DND-41 (cell line): ENCODE measurements around the gene FBXW11.
"Not testable (repeated sequence)": the region's sequence is repeated elsewhere in the genome, so short reads cannot be mapped to it uniquely, and the experiment has no call there.

Experiments
- ATAC-seq: fragments of 200-7000 bp; cut with Tn5 transposase; 3 replicates; pipeline ENCODE4 v1.9.1; 2021; ENCODE audit warnings: low read depth; ENCODE audit not compliant: insufficient read depth
- DNase-seq: peaks from one replicate; pipeline ENCODE4 v3.0.0-alpha.2; 2020
- H2AFZ ChIP-seq: 2 replicates; pipeline ENCODE4 v1.6.0; 2012; ENCODE audit warnings: low read depth, low read length
- H3K27ac ChIP-seq: 2 replicates; pipeline ENCODE4 v1.5.1; 2012; ENCODE audit warnings: low read length, inconsistent platforms
- H3K27me3 ChIP-seq: fragments of 200-600 bp; sonication (generic); 2 replicates; pipeline ENCODE4 v1.6.0; 2012; ENCODE audit warnings: low read length, mild to moderate bottlenecking, inconsistent platforms; ENCODE audit not compliant: insufficient read depth, poor library complexity
- H3K36me3 ChIP-seq: 2 replicates; pipeline ENCODE4 v1.5.1; 2012; ENCODE audit warnings: low read length, inconsistent platforms; ENCODE audit not compliant: insufficient read depth
- H3K4me1 ChIP-seq: 2 replicates; pipeline ENCODE4 v1.5.1; 2012; ENCODE audit warnings: mild to moderate bottlenecking, low read length; ENCODE audit not compliant: insufficient read depth
- H3K4me2 ChIP-seq: 2 replicates; pipeline ENCODE4 v1.6.0; 2012; ENCODE audit warnings: mild to moderate bottlenecking, moderate library complexity, low read length, inconsistent platforms; ENCODE audit not compliant: insufficient read depth
- H3K4me3 ChIP-seq, 2 experiments: fragments of 200-600 bp in 1 of 2; shearing (Covaris generic) in 1 of 2; 2 replicates each; pipeline ENCODE4 v1.5.1; 2012 to 2016; ENCODE audit warnings: inconsistent platforms in 2 of 2, low read length in 2 of 2, mild to moderate bottlenecking in 2 of 2, low read depth in 1 of 2, moderate library complexity in 1 of 2
- H3K79me2 ChIP-seq: 2 replicates; pipeline ENCODE4 v1.6.0; 2012; ENCODE audit warnings: low read length, inconsistent platforms; ENCODE audit not compliant: insufficient read depth
- H3K9ac ChIP-seq: 2 replicates; pipeline ENCODE4 v1.6.0; 2012; ENCODE audit warnings: low read depth, mild to moderate bottlenecking, inconsistent platforms, low read length, moderate library complexity
- H3K9me3 ChIP-seq: 2 replicates; pipeline ENCODE4 v1.5.1; 2012; ENCODE audit warnings: low read length, moderate library complexity, mild to moderate bottlenecking, inconsistent platforms; ENCODE audit not compliant: insufficient read depth, severe bottlenecking
- H4K20me1 ChIP-seq: 2 replicates; pipeline ENCODE4 v1.6.0; 2012; ENCODE audit warnings: low read length; ENCODE audit not compliant: insufficient read depth
- EZH2 ChIP-seq: IDR thresholded peaks from 3 replicates; pipeline ENCODE4 v1.6.1; 2012; ENCODE audit warnings: borderline replicate concordance, low read depth, mild to moderate bottlenecking, moderate library complexity, low read length, inconsistent platforms; ENCODE audit not compliant: severe bottlenecking
- TF ChIP-seq, protein P1 (sequence below): IDR thresholded peaks from 2 replicates; pipeline ENCODE4 v1.5.1; 2012; ENCODE audit warnings: borderline replicate concordance, low read length, moderate library complexity, mild to moderate bottlenecking; ENCODE audit not compliant: poor library complexity, severe bottlenecking; ENCODE audit errors: extremely low read depth

Gene FBXW11

DNA sequence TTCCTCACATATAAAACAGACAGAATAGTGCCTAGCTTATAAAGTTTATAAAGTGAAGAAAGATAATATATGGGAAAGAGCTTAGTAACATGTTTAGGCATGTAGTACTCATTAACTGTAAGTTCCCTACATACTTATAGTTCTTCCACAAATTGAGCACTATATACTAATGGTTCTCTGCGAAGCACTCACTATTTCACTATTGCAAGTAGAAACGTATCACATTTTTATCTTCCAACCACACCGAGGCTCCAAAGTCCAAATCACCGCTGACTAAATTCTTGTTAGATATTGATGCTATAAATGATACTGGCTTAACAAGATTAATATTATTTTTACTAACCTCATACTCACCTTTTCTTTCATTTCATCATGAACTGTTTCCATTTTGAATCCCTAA, 61.0 kb downstream of the FBXW11 start:
- DNase-seq (no peak), ATAC-seq (no peak)
- H3K36me3 ChIP-seq, result no peaks in the 10 kb centered on the region
- H3K27me3 ChIP-seq, result no peaks in the 10 kb centered on the region
- no peak overlapping the region for H3K4me3 ChIP-seq
- H3K4me2 ChIP-seq, result no peak overlapping the region
- H3K9me3 ChIP-seq, result no peaks in the 10 kb centered on the region
- H2AFZ ChIP-seq, result no peak overlapping the region
- TF ChIP-seq EZH2, result no peak
- TF ChIP-seq, protein P1, sequence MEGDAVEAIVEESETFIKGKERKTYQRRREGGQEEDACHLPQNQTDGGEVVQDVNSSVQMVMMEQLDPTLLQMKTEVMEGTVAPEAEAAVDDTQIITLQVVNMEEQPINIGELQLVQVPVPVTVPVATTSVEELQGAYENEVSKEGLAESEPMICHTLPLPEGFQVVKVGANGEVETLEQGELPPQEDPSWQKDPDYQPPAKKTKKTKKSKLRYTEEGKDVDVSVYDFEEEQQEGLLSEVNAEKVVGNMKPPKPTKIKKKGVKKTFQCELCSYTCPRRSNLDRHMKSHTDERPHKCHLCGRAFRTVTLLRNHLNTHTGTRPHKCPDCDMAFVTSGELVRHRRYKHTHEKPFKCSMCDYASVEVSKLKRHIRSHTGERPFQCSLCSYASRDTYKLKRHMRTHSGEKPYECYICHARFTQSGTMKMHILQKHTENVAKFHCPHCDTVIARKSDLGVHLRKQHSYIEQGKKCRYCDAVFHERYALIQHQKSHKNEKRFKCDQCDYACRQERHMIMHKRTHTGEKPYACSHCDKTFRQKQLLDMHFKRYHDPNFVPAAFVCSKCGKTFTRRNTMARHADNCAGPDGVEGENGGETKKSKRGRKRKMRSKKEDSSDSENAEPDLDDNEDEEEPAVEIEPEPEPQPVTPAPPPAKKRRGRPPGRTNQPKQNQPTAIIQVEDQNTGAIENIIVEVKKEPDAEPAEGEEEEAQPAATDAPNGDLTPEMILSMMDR, result no peak
- H4K20me1 ChIP-seq, result peaks cover 46% of the 10 kb centered on the region
- no peak overlapping the region for H3K9ac ChIP-seq
- H3K4me1 ChIP-seq, result no peaks in the 10 kb centered on the region
- no peak overlapping the region for H3K27ac ChIP-seq
- H3K79me2 ChIP-seq, result peaks cover 76% of the 10 kb centered on the region

- H3K4me1 ChIP-seq, result no peaks in the 10 kb centered on the region
- H3K9me3 ChIP-seq, result no peaks in the 10 kb centered on the region
- H4K20me1 ChIP-seq, result peaks cover 48% of the 10 kb centered on the region
- peaks cover 76% of the 10 kb centered on the region for H3K79me2 ChIP-seq
- H3K27ac ChIP-seq, result no peak overlapping the region
- H3K36me3 ChIP-seq, result no peaks in the 10 kb centered on the region
- DNase-seq (no peak), ATAC-seq (no peak)
- TF ChIP-seq EZH2, result no peak
- TF ChIP-seq, protein P1, result no peak
- no peak overlapping the region for H3K9ac ChIP-seq
- H3K4me3 ChIP-seq, result no peak overlapping the region
- H3K27me3 ChIP-seq, result no peaks in the 10 kb centered on the region
- H3K4me2 ChIP-seq, result no peak overlapping the region
- no peak overlapping the region for H2AFZ ChIP-seq
These were observed 61.4 kb downstream of the FBXW11 start for GRCh38 chr5:171945066-171945465.

DNA sequence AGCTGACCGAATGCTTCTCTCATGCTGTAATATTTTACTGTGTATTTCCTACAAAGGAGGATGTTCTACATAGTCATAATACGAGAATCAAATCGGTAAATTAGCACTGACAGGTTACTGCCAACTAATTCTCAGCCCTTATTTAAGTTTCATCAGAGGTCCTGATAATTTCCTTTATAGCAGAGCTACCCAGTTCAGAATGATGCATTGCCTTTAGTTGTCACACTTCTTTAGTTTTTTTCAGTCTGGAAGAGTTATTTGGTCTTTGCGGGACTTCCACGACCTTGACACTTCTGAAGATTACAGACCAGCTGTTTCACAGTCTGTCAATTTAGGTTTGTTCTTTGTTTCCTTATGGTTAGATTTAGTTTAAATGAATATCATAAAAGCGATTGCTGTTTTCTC, 64.3 kb downstream of the FBXW11 start:
- not testable (repeated sequence) for H2AFZ ChIP-seq, H3K4me2 ChIP-seq, H3K4me1 ChIP-seq, H3K27ac ChIP-seq, H3K9ac ChIP-seq, ATAC-seq, H3K9me3 ChIP-seq, DNase-seq, H3K36me3 ChIP-seq, H3K27me3 ChIP-seq, H3K4me3 ChIP-seq
- H3K79me2 ChIP-seq, result peaks cover 70% of the 10 kb centered on the region
- peaks cover 44% of the 10 kb centered on the region for H4K20me1 ChIP-seq

GRCh38 chr5:171941675-171942074, 64.8 kb downstream of the FBXW11 start:
- not testable (repeated sequence) for H3K36me3 ChIP-seq, H3K4me1 ChIP-seq, H3K4me2 ChIP-seq, H3K9me3 ChIP-seq, H3K27ac ChIP-seq, H3K27me3 ChIP-seq, H3K9ac ChIP-seq, H3K4me3 ChIP-seq, ATAC-seq, H2AFZ ChIP-seq, DNase-seq
- Histone ChIP-seq H3K79me2 (peaks cover 69% of the 10 kb centered on the region), H4K20me1 (peaks cover 41% of the 10 kb centered on the region)

DNA sequence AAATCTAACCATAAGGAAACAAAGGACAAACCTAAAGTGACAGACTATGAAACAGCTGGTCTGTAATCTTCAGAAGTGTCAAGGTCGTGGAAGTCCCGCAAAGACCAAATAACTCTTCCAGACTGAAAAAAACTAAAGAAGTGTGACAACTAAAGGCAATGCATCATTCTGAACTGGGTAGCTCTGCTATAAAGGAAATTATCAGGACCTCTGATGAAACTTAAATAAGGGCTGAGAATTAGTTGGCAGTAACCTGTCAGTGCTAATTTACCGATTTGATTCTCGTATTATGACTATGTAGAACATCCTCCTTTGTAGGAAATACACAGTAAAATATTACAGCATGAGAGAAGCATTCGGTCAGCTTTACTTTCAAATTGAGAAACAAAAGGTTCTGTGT, 65.2 kb downstream of the FBXW11 start:
- not testable (repeated sequence) for H3K9me3 ChIP-seq, H3K4me3 ChIP-seq, H3K4me2 ChIP-seq, H3K27me3 ChIP-seq, ATAC-seq, DNase-seq, H3K9ac ChIP-seq, H3K4me1 ChIP-seq, H2AFZ ChIP-seq, H3K36me3 ChIP-seq, H3K27ac ChIP-seq
- Histone ChIP-seq H4K20me1 (peaks cover 38% of the 10 kb centered on the region), H3K79me2 (peaks cover 69% of the 10 kb centered on the region)
